Right lobe of liver (tissue), 4 donors: ENCODE measurements around the gene HLF.

Source experiments
- CTCF ChIP-seq, 4 donors: fragments of 200-600 bp in 3 of 4; fragments of 450-650 bp in 1 of 4; IDR thresholded peaks; one replicate each; pipeline versions ENCODE4 v1.5.1 to v1.8.0; 2016 to 2022; ENCODE audit warnings: antibody characterized with exemption in 4 of 4, mild to moderate bottlenecking in 2 of 4
- POLR2A ChIP-seq: fragments of 450-650 bp; IDR thresholded peaks from one replicate; pipeline ENCODE4 v1.6.1; 2017; ENCODE audit warnings: antibody characterized with exemption, mild to moderate bottlenecking
- donor health status: DM: no; HTN: no; CAD: no.
- donor health status: DM: no; HTN: no; CAD: no.
- donor health status: DM: no; HTN: yes; CAD: no.

GRCh38 chr17:55286681-55287589, 22.2 kb downstream of the HLF start:
- TF ChIP-seq CTCF (IDR thresholded peaks at IDR 0.05) (no peak), POLR2A (no peak)
